K562 (cell line): ENCODE results near the gene ATP13A5. TPM values are rescaled to one million over a fixed set of nuclear protein-coding genes. Genes with fewer than 3 reads are reported as not detected.

Experiments
- ATAC-seq: fragments of 200-7000 bp; cut with Tn5 transposase; 3 replicates; pipeline ENCODE4 v1.9.1; 2020; ENCODE audit warnings: moderate library complexity
- BruUV-seq: library from RNA; stranded (reverse); fragments of 400-500 nt; replicated peaks from 2 replicates; lab custom pipeline; 2021; lab: Mats Ljungman, UMichigan
- CTCF ChIA-PET: fragments of 300-600 bp; formaldehyde crosslinking; extraction: SDS; loops from one replicate; lab custom pipeline; 2021; ENCODE audit warnings: low intra/inter-chr PET ratio; lab: Yijun Ruan, JAX
- POLR2A ChIA-PET: fragments of 300-600, 350-650 bp; sonication (Branson Sonifier 250); formaldehyde crosslinking; extraction: SDS; loops from one replicate; lab custom pipeline; 2021; ENCODE audit warnings: antibody characterized with exemption, inconsistent platforms; lab: Yijun Ruan, JAX
- DNase-seq, 4 experiments: peaks; one replicate each; pipeline versions ENCODE4 v3.0.0 to v3.0.0-alpha.2; 2011 to 2018; ENCODE audit warnings: low spot score in 3 of 4, mixed read lengths in 3 of 4; ENCODE audit errors: extremely low read depth in 1 of 4
- FAIRE-seq: peaks from 2 replicates; lab custom pipeline; 2011; peaks lifted over from hg19 to GRCh38; lab: Jason Lieb, UNC
- H2AFZ ChIP-seq: 2 replicates; pipeline ENCODE4 v1.6.0; 2011; ENCODE audit warnings: low read depth, low read length, control low read depth, inconsistent platforms
- H3K27ac ChIP-seq: fragments of 200-600 bp; 3 replicates; pipeline ENCODE4 v1.8.0; 2011; ENCODE audit warnings: low read depth, mild to moderate bottlenecking, control low read depth, inconsistent platforms, low read length, moderate library complexity, mixed read lengths; ENCODE audit errors: extremely low read depth
- H3K27me3 ChIP-seq, 2 experiments: fragments of 300-600 bp in 1 of 2; 2 replicates in 1 of 2; 3 replicates in 1 of 2; pipeline versions ENCODE4 v1.6.0 to v1.8.0; 2011; ENCODE audit warnings: inconsistent platforms in 2 of 2, low read length in 2 of 2, mild to moderate bottlenecking in 1 of 2, mixed read lengths in 1 of 2, moderate library complexity in 1 of 2; ENCODE audit not compliant: control insufficient read depth in 2 of 2, insufficient read depth in 2 of 2
- H3K36me3 ChIP-seq: fragments of 300-600 bp; 3 replicates; pipeline ENCODE4 v1.8.0; 2011; ENCODE audit warnings: mild to moderate bottlenecking, low read length, inconsistent platforms; ENCODE audit not compliant: control insufficient read depth, insufficient read depth
- H3K4me1 ChIP-seq, 2 experiments: fragments of 200-600 bp in 1 of 2; replicated peaks in 1 of 2; 2 replicates in 1 of 2; 3 replicates in 1 of 2; pipeline versions ENCODE4 v1.5.1 to v1.8.0; 2011; ENCODE audit warnings: inconsistent platforms in 2 of 2, low read length in 2 of 2, mild to moderate bottlenecking in 1 of 2, mixed read lengths in 1 of 2, moderate library complexity in 1 of 2; ENCODE audit not compliant: control insufficient read depth in 2 of 2, insufficient read depth in 2 of 2
- H3K4me2 ChIP-seq: 2 replicates; pipeline ENCODE4 v1.6.1; 2011; ENCODE audit warnings: low read length, control low read depth, inconsistent platforms, mixed read lengths; ENCODE audit not compliant: insufficient read depth
- H3K4me3 ChIP-seq: fragments of 200-600 bp; sonication (generic), shearing (Covaris generic); 2 replicates; pipeline ENCODE4 v1.5.1; 2016; ENCODE audit warnings: control low read depth, inconsistent platforms
- H3K79me2 ChIP-seq: fragments of 200-600 bp; 3 replicates; pipeline ENCODE4 v1.8.0; 2011; ENCODE audit warnings: low read length, inconsistent platforms; ENCODE audit not compliant: control insufficient read depth, insufficient read depth
- H3K9ac ChIP-seq, 2 experiments: 2 replicates each; pipeline versions ENCODE4 v1.6.0 to v1.6.1; 2011; ENCODE audit warnings: low read depth in 2 of 2, low read length in 2 of 2, control low read depth in 1 of 2, inconsistent platforms in 1 of 2, mild to moderate bottlenecking in 1 of 2, mixed read lengths in 1 of 2; ENCODE audit not compliant: insufficient read depth in 1 of 2
- H3K9me1 ChIP-seq: one replicate; pipeline ENCODE4 v1.6.0; 2011; ENCODE audit warnings: inconsistent platforms, mild to moderate bottlenecking, low read length, moderate library complexity; ENCODE audit not compliant: control insufficient read depth, insufficient read depth
- H3K9me3 ChIP-seq: replicated peaks from 2 replicates; pipeline ENCODE4 v1.5.1; 2011; ENCODE audit warnings: low read depth, low read length, inconsistent platforms; ENCODE audit not compliant: control insufficient read depth, insufficient read depth
- H4K20me1 ChIP-seq: replicated peaks from 2 replicates; pipeline ENCODE4 v1.6.1; 2011; ENCODE audit warnings: low read length, inconsistent platforms, mixed read lengths; ENCODE audit not compliant: control insufficient read depth, insufficient read depth
- DLX4 ChIP-seq: fragments of 250-450 bp; sonication (Bioruptor Pico); IDR thresholded peaks from 2 replicates; pipeline ENCODE4 v1.6.1; 2021; ENCODE audit warnings: mild to moderate bottlenecking
- GABPA ChIP-seq: fragments of 200-800 bp; sonication (Bioruptor generic); conservative IDR thresholded peaks from 2 replicates; pipeline ENCODE4 v1.6.1; 2016; ENCODE audit warnings: low read depth, missing genetic modification characterization, missing compliant biosample characterization
- GTF3C2 ChIP-seq: IDR thresholded peaks from 3 replicates; pipeline ENCODE4 v1.6.1; 2011; ENCODE audit warnings: borderline replicate concordance, mild to moderate bottlenecking, moderate library complexity; ENCODE audit not compliant: insufficient read length; ENCODE audit errors: extremely low read depth
- RUNX1 ChIP-seq: sonication (generic); IDR thresholded peaks from 2 replicates; pipeline ENCODE4 v1.6.1; 2016; ENCODE audit warnings: antibody characterized with exemption, low read depth
- TFAP4 ChIP-seq: sonication (generic); formaldehyde crosslinking; IDR thresholded peaks from 2 replicates; pipeline ENCODE4 v1.8.0; 2022; ENCODE audit warnings: missing genetic modification reagents, mild to moderate bottlenecking, moderate library complexity, borderline replicate concordance
- U2AF2 ChIP-seq: fragments of 200-400 bp; formaldehyde crosslinking; optimal IDR thresholded peaks from 2 replicates; pipeline ENCODE3; 2017; ENCODE audit warnings: low read depth, mild to moderate bottlenecking, low read length
- ZBTB34 ChIP-seq: fragments of 250-450 bp; sonication (Bioruptor Pico); IDR thresholded peaks from 2 replicates; pipeline ENCODE4 v1.8.0; 2021; ENCODE audit warnings: mild to moderate bottlenecking, moderate library complexity
- ZNF280B ChIP-seq: fragments of 250-450 bp; sonication (Bioruptor Pico); IDR thresholded peaks from 2 replicates; pipeline ENCODE4 v1.5.1; 2021; ENCODE audit warnings: mild to moderate bottlenecking
- WGBS: fragments of 100-300 bp; shearing (Covaris generic); methylation state at CpG from one replicate; pipeline ENCODE4 v1.1.6; 2016; ENCODE audit warnings: low coverage, mixed read lengths; ENCODE audit not compliant: insufficient coverage; ENCODE audit errors: missing lambda C conversion rate; 5-methylcytosine and 5-hydroxymethylcytosine counted together
- in situ Hi-C: fragments of 300-500 bp; cut with MboI; formaldehyde crosslinking; loops from 4 replicates; pipeline ENCODE4 v1.15.0; 2018; ENCODE audit warnings: inconsistent platforms, mixed read lengths
- intact Hi-C: fragments of 100-400 bp; cut with micrococcal nuclease; formaldehyde crosslinking; loops from 2 replicates; pipeline ENCODE4 v1.14.2; 2022
- polyA plus RNA-seq, 8 experiments: library from polyadenylated mRNA; depleted of rRNA in 4 of 8; stranded (reverse) in 5 of 8; unstranded in 3 of 8; fragments of >200 nt; fragmentation: Nextera tagmentation in 2 of 8; fragmentation: Illumina TruSeq in 1 of 8; extraction: Ambion mirVana in 2 of 8; extraction: Trizol in 1 of 8; gene quantifications; 2 replicates each; pipeline versions ENCODE4 v1.2.1 to v1.2.3, GENCODE V29; 2011 to 2014; ENCODE audit warnings: inconsistent platforms in 1 of 8, missing spikeins in 1 of 8
- total RNA-seq, 7 experiments: library from RNA; depleted of rRNA in 6 of 7; stranded (reverse); fragments of >200 nt in 6 of 7; fragmentation: Illumina TruSeq in 2 of 7; extraction: Trizol in 2 of 7; gene quantifications; 2 replicates each; pipeline versions ENCODE4 v1.2.1 to v1.2.3, GENCODE V29; 2011 to 2021; ENCODE audit warnings: low replicate concordance in 1 of 7

The ATP13A5 gene
- total and polyA plus RNA-seq, 9 of the 15 experiments (the other 6 are each of a cell fraction or from before 2014, with no cell fraction given) = not detected

GRCh38 chr3:193231201-193231600 is 147.4 kb downstream of the ATP13A5 start:
- no peaks in the 10 kb centered on the region for H3K9me1 ChIP-seq
- H3K4me2 ChIP-seq = no peak overlapping the region
- no TSS peak for BruUV-seq
- H3K36me3 ChIP-seq = no peaks in the 10 kb centered on the region
- H3K27ac ChIP-seq = no peak overlapping the region
- in situ Hi-C loops = no loop called here
- no peak overlapping the region for H3K4me3 ChIP-seq
- no peaks in the 10 kb centered on the region for H3K9me3 ChIP-seq
- TF ChIP-seq RUNX1 = no peak
- H3K79me2 ChIP-seq = no peaks in the 10 kb centered on the region
- no peak overlapping the region for H3K9ac ChIP-seq
- DNase-seq = no peak
- ChIA-PET CTCF (no interaction called here), POLR2A (no interaction called here)
- WGBS = 3% methylated on average over 6 of the region's 6 CpGs
- no peak for ATAC-seq
- intact Hi-C loops = no loop called here
- H3K27me3 ChIP-seq = no peaks in the 10 kb centered on the region
- FAIRE-seq = no peak
- H4K20me1 ChIP-seq = no peaks in the 10 kb centered on the region
- H3K4me1 ChIP-seq = no peaks in the 10 kb centered on the region
- H2AFZ ChIP-seq = no peak overlapping the region

GRCh38 chr3:193230610-193231009 is 147.9 kb downstream of the ATP13A5 start:
- Histone ChIP-seq H2AFZ (no peak overlapping the region), H3K27me3 (no peaks in the 10 kb centered on the region), H3K4me1 (no peaks in the 10 kb centered on the region), H3K27ac (no peak overlapping the region), H3K4me2 (no peak overlapping the region), H3K9me1 (no peaks in the 10 kb centered on the region), H3K9ac (no peak overlapping the region), H3K4me3 (no peak overlapping the region), H4K20me1 (no peaks in the 10 kb centered on the region), H3K36me3 (no peaks in the 10 kb centered on the region), H3K9me3 (no peaks in the 10 kb centered on the region), H3K79me2 (no peaks in the 10 kb centered on the region)
- 4% methylated on average over 4 of the region's 4 CpGs for WGBS
- ChIA-PET CTCF (no interaction called here), POLR2A (no interaction called here)
- no TSS peak for BruUV-seq
- in situ Hi-C loops (no loop called here), intact Hi-C loops (no loop called here)
- DNase-seq (no peak), ATAC-seq (no peak), FAIRE-seq (no peak)
- TF ChIP-seq GABPA (tag) (no peak), ZBTB34 (CRISPR knock-in tag) (no peak), DLX4 (CRISPR knock-in tag) (no peak), ZNF280B (CRISPR knock-in tag) (no peak), GTF3C2 (no peak), TFAP4 (CRISPR knock-in tag) (no peak), U2AF2 (no peak)
